Measurements from ENCODE around the gene TPBGL. TPM values are rescaled to one million over a fixed set of nuclear protein-coding genes. Genes with fewer than 3 reads are reported as not detected.
A peak's percentile ranks its signal among the peaks of the same experiment; 100 is the strongest.

Gene TPBGL
- polyA plus RNA-seq, 1 of the 3 experiments (the other 2 are of a cell fraction), result 0.03 TPM

DNA sequence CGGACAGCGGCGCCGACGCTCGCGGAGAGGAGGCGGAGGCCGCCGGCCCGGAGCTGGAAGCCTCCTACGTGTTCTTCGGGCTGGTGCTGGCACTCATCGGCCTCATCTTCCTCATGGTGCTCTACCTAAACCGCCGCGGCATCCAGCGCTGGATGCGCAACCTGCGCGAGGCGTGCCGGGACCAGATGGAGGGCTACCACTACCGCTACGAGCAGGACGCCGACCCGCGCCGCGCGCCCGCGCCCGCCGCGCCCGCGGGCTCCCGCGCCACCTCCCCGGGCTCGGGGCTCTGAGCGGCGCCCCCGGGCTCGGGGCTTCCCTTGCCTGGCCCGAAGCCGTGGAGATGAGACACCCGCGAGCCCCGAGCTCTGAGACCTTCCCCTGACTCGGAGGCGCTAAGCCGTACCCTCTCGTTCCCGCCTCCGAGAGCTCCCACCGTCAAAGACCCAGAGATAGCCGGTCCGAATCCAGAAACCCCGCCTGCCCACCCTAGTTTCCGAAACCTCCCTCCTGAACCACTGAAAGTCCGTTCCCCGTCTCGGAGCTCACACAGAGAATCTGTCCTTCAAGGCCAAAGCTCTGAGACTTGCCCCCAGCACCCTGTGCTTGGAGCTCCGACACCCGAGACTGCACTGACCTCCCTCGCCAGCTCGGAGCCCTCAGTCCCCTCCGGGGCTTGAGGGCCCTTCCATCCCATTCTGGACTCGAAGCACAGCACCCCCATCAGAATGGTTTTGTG lies 1.5 kb downstream of the TPBGL start:
- DNase-seq, result no peak
- POLR2A ChIA-PET, result interaction anchor here (0.6 to 2.1 kb wide), 9 partner anchors 9 to 294 kb away, joined by 3 to 14 read pairs (median 4); no protein-coding TSS in a partner anchor
- Histone ChIP-seq H3K9me2 (no peaks in the 10 kb centered on the region), H3K27ac (ENCODE audit: low read depth in 2 of 2, low read length in 1 of 2) (no peak overlapping the region), H3F3A (replicated peaks; ENCODE audit: insufficient read depth) (no peaks in the 10 kb centered on the region), H3K4me3 (ENCODE audit: low read depth in 2 of 2, low read length in 1 of 2) (peak overlapping the region; percentile 53; a peak in 3 of 4 replicates), H3K36me3 (replicated peaks in 1 of 2; ENCODE audit: control insufficient read depth in 1 of 2, insufficient read depth in 2 of 2, low read length in 1 of 2) (no peaks in the 10 kb centered on the region), H4K20me1 (ENCODE audit: insufficient read depth) (no peaks in the 10 kb centered on the region), H3K9ac (no peak overlapping the region), H3K27me3 (ENCODE audit: insufficient read depth) (peaks cover 37% of the 10 kb centered on the region), H3K9me3 (no peaks in the 10 kb centered on the region), H2AFZ (ENCODE audit: low read depth) (no peak overlapping the region), H3K79me2 (ENCODE audit: insufficient read depth) (no peaks in the 10 kb centered on the region), H3K4me2 (peak overlapping the region; percentile 52; the same call in 1 of the 2 replicates), H3K4me1 (ENCODE audit: control insufficient read depth in 1 of 2, insufficient read depth in 2 of 2, low read depth in 1 of 2, low read length in 1 of 2) (peaks cover 0 to 3% of the 10 kb centered on the region in 2 experiments; a peak in 1 of 4 replicates)
- CTCF ChIA-PET, result interaction anchor here (0.6 to 17.5 kb wide), 54 partner anchors 9 to 392 kb away, joined by 3 to 1115 read pairs (median 5); partner anchors contain the start of genes NEU3 and SLCO2B1
- no peak for TF ChIP-seq FOXJ3 (CRISPR knock-in tag; IDR thresholded peaks at IDR 0.05)
- WGBS (ENCODE audit: low lambda C conversion rate), result 61% methylated on average over 18 of the region's 72 CpGs

DNA sequence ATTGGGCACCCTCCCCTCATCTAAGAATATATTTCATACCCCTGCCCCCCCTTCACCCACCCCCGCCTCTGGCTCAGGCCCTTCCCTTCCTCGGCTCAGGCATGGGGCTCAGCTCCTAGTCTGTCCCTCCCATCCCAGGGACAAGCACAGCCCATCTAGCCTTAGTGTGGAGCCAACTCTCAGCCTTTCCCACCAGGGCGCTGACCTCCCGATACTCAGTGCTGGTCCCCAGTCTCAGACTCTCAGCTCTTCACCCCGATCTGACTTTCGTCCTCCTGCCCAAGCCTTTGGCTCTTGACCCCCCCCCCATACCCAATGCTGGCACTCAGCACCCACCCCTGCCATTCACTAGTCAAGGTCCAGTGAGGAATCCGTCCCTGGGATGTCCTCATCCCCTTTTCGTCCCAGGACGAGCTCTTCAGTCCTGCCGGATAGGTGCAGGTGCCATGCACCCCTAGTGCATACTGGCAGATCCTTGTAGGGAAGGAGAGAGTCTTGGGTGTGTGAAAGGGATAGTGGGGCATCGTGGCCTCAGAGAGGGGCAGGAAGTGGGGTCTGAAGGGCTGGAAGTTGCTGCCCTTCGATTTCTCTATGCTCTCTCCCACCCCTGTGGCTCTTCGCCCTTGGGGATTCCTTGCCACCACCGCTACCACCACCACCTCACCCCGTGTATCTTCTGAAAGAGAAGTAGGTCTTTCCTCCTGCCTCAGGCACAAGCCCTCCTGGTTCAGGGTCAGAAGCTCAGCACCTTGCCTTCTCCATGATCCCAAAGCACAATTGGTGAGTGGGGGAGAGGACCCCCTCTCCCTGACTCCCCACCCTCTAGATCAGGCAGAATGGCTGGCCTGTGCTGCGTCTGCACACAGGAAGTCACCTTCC lies 2.4 kb downstream of the TPBGL start:
- WGBS (ENCODE audit: low lambda C conversion rate), result 78% methylated on average over 16 of the region's 16 CpGs

More for the DNA sequence above, 2.4 kb downstream of the TPBGL start:
- Histone ChIP-seq H3K9me2 (no peaks in the 10 kb centered on the region), H3K79me2 (ENCODE audit: insufficient read depth) (no peaks in the 10 kb centered on the region), H3K9ac (no peak overlapping the region), H3K9me3 (no peaks in the 10 kb centered on the region), H3K36me3 (replicated peaks in 1 of 2; ENCODE audit: control insufficient read depth in 1 of 2, insufficient read depth in 2 of 2, low read length in 1 of 2) (no peaks in the 10 kb centered on the region), H3K4me2 (no peak overlapping the region), H2AFZ (ENCODE audit: low read depth) (no peak overlapping the region), H3K27me3 (ENCODE audit: insufficient read depth) (peaks cover 37% of the 10 kb centered on the region), H3K4me1 (ENCODE audit: control insufficient read depth in 1 of 2, insufficient read depth in 2 of 2, low read depth in 1 of 2, low read length in 1 of 2) (peaks cover 0 to 3% of the 10 kb centered on the region in 2 experiments; a peak in 1 of 4 replicates), H4K20me1 (ENCODE audit: insufficient read depth) (no peaks in the 10 kb centered on the region), H3F3A (replicated peaks; ENCODE audit: insufficient read depth) (no peaks in the 10 kb centered on the region), H3K4me3 (ENCODE audit: low read depth in 2 of 2, low read length in 1 of 2) (no peak overlapping the region), H3K27ac (ENCODE audit: low read depth in 2 of 2, low read length in 1 of 2) (no peak overlapping the region)
- POLR2A ChIA-PET, result interaction anchor here (1.9 kb wide), 1 partner anchor 28 kb away, joined by 14 read pairs; no protein-coding TSS in a partner anchor
- TF ChIP-seq RXRA (IDR thresholded peaks at IDR 0.05; ENCODE audit: borderline replicate concordance, low read depth), result no peak
- TF ChIP-seq RAD21 (IDR thresholded peaks at IDR 0.05; ENCODE audit: low read length), result no peak
- TF ChIP-seq, protein P1, sequence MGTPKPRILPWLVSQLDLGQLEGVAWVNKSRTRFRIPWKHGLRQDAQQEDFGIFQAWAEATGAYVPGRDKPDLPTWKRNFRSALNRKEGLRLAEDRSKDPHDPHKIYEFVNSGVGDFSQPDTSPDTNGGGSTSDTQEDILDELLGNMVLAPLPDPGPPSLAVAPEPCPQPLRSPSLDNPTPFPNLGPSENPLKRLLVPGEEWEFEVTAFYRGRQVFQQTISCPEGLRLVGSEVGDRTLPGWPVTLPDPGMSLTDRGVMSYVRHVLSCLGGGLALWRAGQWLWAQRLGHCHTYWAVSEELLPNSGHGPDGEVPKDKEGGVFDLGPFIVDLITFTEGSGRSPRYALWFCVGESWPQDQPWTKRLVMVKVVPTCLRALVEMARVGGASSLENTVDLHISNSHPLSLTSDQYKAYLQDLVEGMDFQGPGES (IDR thresholded peaks at IDR 0.05; ENCODE audit: low read depth, low read length), result no peak
- TF ChIP-seq, protein P2, sequence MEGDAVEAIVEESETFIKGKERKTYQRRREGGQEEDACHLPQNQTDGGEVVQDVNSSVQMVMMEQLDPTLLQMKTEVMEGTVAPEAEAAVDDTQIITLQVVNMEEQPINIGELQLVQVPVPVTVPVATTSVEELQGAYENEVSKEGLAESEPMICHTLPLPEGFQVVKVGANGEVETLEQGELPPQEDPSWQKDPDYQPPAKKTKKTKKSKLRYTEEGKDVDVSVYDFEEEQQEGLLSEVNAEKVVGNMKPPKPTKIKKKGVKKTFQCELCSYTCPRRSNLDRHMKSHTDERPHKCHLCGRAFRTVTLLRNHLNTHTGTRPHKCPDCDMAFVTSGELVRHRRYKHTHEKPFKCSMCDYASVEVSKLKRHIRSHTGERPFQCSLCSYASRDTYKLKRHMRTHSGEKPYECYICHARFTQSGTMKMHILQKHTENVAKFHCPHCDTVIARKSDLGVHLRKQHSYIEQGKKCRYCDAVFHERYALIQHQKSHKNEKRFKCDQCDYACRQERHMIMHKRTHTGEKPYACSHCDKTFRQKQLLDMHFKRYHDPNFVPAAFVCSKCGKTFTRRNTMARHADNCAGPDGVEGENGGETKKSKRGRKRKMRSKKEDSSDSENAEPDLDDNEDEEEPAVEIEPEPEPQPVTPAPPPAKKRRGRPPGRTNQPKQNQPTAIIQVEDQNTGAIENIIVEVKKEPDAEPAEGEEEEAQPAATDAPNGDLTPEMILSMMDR (IDR thresholded peaks at IDR 0.05), result no peak
- TF ChIP-seq RFX5 (IDR thresholded peaks at IDR 0.05; ENCODE audit: low read length), result no peak
- no peak for TF ChIP-seq TAF1 (IDR thresholded peaks at IDR 0.05; ENCODE audit: borderline replicate concordance, low read depth, low read length)
- TF ChIP-seq, protein P3, sequence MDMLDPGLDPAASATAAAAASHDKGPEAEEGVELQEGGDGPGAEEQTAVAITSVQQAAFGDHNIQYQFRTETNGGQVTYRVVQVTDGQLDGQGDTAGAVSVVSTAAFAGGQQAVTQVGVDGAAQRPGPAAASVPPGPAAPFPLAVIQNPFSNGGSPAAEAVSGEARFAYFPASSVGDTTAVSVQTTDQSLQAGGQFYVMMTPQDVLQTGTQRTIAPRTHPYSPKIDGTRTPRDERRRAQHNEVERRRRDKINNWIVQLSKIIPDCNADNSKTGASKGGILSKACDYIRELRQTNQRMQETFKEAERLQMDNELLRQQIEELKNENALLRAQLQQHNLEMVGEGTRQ (IDR thresholded peaks at IDR 0.05; ENCODE audit: borderline replicate concordance, low read depth, low read length), result no peak
- DNase-seq, result peak; percentile 3
- CTCF ChIA-PET, result interaction anchor here (0.6 to 17.5 kb wide), 29 partner anchors 8 to 334 kb away, joined by 3 to 1115 read pairs (median 6); partner anchors contain the start of genes NEU3 and SLCO2B1
